AG10803 (cell line): ENCODE data around the gene GNAO1.

Experiments
- DNase-seq: peaks from one replicate; pipeline ENCODE4 v3.0.0; 2010; ENCODE audit warnings: low read depth
- H3K4me3 ChIP-seq: 2 replicates; pipeline ENCODE4 v1.5.1; 2011; ENCODE audit warnings: mild to moderate bottlenecking, low read length, control low read depth
- CTCF ChIP-seq: conservative IDR thresholded peaks from 2 replicates; pipeline ENCODE4 v1.5.1; 2011; ENCODE audit warnings: mild to moderate bottlenecking, low read length, control low read depth, inconsistent platforms

GNAO1 gene

DNA sequence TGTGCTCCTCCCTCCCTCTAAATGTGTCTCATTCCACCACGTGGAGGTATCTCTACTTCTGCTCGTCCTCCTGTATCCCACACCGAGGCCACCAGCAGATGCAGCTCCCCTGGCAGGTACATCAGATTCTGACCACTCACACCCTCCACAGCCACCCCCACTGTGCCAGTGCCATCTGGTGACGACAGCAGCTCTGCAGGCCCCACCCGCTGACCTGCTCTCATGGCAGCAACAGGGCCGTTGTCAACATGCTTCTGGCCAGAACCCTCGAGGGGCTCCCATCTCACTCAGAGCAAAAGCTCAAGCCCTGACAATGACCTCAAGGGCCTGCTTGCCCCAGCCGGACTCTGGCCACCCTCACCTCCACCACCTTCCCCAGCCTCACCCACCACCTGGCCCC is 140.6 kb downstream of the GNAO1 start:
- DNase-seq: no peak
- no peak for TF ChIP-seq CTCF
- no peak overlapping the region for H3K4me3 ChIP-seq

DNA sequence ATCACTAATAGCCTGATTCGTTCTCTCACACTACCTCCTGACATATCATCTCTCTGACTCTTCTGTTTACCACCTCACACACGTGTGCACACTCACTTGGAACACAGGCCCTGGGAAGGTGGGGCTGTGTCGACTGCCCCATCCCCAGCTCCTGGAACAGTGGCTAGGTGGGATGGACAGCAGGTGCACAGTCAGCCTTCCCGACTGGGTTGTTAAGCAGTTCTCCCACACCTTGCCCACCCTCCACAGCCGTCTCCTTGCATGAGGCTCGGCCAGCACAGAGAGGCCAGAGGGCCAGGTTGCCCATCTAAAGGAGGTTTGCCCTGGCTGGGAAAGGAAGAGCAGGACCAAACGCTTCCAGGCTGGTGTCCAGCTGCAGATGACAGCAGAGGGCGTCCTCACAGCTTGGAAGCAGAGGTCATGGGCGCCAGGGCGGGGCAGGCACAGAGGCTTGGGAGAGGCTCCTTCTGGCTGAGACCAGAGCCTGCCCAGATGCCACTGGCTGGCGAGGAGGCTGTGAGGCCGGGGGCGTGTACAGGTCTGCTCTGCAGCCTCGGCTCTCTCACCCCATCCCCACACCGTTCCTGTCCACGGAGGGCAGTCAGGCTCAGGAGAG is 141.3 kb downstream of the GNAO1 start:
- H3K4me3 ChIP-seq: no peak overlapping the region
- DNase-seq: peak; percentile 74
- peak; percentile 65 for TF ChIP-seq CTCF

DNA sequence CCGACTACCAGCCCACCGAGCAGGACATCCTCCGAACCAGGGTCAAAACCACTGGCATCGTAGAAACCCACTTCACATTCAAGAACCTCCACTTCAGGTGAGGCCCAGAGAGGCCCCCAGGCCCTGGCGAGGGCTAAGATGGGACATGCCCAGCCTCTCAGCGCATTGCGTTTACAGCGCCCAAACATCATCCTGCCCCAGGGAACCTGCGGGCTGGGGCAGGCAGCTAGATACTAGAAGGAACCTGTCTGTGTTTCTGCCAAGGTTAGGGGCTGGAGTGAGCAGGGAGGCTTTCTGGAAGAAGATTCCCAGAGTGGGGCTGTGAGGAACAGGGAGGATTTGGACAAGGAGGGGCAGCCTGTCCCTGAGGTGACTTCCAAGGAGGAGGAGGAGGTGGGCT is 143.5 kb downstream of the GNAO1 start:
- no peak for TF ChIP-seq CTCF
- no peak for DNase-seq
- no peak overlapping the region for H3K4me3 ChIP-seq

DNA sequence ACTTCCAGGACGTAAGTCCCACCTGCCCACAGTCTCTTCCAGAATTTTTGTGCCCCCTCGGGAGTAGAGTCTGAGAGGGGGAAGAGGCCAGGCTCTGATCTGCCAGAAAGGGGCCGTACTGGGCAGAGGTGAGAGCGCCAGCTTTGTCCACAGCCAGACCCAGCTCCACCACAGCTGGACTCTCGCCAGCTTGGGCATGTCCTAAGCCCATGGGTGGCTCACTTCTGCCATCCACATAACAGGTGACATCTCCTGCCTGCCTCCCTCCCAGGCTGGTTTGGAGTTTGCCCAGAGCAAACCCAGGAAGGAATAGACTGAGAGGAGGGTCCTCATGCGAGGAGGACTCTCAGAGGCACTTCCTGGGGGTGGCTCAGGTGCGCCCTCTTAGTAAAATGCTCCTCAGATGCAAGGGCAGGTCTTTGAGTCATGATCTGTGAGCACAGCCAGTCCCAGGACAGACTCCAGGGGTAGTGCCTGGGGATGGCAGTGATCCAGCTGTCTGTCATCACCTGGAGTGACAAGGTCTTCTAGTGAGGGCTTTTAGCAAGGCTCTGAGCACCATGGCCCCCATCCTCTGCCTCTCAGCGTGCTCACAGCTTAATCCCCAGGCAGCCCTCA is 144.9 kb downstream of the GNAO1 start:
- TF ChIP-seq CTCF: no peak
- H3K4me3 ChIP-seq: no peak overlapping the region
- no peak for DNase-seq

DNA sequence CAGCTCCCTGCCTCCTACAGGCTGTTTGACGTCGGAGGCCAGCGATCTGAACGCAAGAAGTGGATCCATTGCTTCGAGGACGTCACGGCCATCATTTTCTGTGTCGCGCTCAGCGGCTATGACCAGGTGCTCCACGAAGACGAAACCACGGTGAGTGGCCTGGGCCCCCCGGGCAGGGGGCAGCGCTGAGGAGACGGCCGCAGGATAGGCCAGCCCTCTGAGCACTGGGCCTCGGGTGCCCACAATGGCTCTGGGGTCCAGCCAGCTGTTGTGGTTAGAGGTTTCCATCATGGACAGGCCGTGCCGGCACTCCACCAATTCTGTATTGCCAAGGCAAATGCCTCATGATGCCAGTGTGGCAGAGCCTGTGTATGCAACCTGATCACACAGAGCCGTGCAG is 145.4 kb downstream of the GNAO1 start:
- no peak for TF ChIP-seq CTCF
- no peak for DNase-seq
- H3K4me3 ChIP-seq: no peak overlapping the region

DNA sequence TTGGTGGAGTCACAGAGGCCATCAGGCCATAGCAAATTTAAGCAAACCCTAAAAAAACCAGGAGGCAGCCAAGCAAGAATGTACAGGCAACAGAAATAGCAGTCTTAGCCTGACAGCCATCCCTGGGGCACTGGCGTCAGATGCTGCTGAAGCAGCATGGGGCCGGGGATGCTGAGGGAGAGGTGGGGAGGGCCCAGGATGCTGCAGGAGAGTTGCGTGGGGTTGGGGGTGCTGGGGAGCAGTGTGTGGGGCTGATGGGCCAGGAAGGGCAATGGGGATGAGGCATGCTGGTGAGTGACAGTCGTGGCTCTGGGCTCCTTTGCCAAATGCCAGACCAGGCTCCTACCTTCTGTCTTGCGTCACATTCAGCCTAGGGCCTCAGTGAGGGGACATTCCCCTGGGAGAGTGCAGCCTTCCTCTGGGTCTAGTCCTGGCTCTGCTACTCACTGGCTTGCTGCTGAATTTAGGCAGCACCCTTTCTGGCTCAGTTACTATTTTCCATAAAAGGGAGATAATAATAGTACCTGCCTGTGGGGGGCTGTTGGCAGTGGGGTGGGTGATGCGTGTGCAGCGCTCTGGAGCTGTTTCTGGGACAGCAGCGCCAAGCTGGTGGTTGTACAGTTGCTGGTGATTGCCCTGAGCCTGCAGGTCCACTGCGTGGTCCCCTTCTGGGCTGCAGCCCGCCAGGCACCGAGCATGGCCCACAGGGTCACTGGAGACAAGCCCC is 146.0 kb downstream of the GNAO1 start:
- no peak overlapping the region for H3K4me3 ChIP-seq
- TF ChIP-seq CTCF: no peak
- DNase-seq: no peak

DNA sequence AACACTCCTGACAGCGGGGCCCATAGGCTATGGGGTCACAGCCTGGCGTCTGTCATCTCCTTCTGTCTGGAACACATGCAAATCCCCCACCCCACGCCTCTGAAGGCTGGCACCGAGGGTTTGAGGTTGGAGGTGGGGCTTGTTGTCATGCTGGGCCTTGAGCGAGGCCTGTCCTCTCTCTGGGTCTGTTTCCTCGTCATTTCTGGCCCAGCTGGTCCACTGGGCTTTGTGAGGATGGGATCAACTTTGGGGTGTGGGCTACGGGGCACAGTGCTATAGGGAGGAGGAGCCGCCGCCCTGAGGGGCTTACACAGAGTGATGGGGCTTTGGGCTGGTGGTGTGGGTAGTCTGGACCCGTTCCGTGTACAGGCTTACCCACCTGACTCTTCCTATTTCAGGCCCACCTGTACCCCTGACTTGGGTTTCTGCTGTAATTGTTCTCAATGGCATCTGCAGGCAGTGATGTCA is 146.6 kb downstream of the GNAO1 start:
- TF ChIP-seq CTCF: no peak
- DNase-seq: no peak
- H3K4me3 ChIP-seq: no peak overlapping the region
